GM11168 (cell line): ENCODE results near the gene SIAH1.
"Not testable (repeated sequence)": the region's sequence is repeated elsewhere in the genome, so short reads cannot be mapped to it uniquely, and the experiment has no call there.

Source experiments
- in situ Hi-C: fragments of 300-500 bp; cut with MboI; formaldehyde crosslinking; loops from one replicate; pipeline ENCODE4 v1.12.0; 2022; ENCODE audit warnings: low sequenced_read_pairs; ENCODE audit not compliant: unreplicated experiment

Gene SIAH1

DNA sequence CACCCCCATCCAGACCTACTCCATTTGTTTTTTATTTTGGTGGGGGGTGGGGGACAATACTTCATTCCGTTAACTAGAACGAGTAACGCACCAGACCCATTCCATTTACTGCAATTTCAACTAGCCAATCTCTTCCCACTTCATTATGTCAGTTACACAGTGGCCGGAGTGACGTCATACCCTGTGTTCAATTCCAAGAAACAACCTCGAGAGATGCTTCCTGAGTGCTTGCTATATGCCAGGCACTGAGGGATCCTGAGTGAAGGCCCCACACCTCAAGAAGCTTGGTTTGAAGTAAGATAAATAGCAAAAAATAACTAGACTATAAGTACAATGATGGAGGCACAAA lies 9.1 kb upstream of the SIAH1 start:
- in situ Hi-C loops, result no loop called here

DNA sequence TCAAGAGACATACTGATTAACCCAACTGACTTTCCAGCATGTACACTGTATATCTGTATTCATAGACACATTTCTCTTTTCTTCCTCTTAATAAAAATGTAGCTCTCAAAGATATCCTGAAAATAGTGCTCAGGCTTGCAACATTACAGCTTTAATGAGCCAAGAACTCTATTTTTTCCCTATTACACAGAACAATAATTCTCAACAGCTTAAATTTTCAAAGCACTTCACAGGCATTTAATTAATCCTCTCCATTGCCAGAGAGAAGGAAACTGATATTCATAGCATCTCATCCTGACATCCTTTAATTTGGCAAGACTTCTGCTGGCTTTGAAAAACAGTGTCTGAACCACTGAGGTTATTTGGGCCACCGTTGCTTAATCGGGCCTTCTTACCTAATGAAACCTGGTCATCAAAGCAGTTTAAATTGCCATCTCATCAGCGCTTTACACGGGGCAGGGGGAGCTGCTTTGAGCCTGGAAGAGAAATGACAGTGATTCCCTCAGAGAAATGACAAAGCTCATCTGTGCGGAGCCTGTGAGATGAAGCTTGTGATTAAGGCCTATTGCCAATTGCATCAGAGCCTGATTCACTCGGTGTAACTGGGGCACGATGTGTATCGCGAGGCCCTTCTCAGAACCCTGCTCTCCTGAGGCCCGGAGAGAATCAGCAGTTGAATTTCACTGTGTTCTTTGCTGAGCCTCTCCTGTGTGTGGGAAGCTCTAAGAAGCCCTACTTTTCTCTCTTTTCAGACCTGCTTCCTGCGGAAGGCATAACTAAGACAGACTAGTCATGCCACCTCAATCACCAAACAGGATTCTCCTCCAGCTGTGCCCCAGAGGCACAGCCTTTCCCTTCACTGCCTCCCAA lies 8.5 kb upstream of the SIAH1 start:
- in situ Hi-C loops, result no loop called here

- in situ Hi-C loops, result no loop called here
Observed at GRCh38 chr16:48392407-48392806, 7.2 kb upstream of the SIAH1 start.

DNA sequence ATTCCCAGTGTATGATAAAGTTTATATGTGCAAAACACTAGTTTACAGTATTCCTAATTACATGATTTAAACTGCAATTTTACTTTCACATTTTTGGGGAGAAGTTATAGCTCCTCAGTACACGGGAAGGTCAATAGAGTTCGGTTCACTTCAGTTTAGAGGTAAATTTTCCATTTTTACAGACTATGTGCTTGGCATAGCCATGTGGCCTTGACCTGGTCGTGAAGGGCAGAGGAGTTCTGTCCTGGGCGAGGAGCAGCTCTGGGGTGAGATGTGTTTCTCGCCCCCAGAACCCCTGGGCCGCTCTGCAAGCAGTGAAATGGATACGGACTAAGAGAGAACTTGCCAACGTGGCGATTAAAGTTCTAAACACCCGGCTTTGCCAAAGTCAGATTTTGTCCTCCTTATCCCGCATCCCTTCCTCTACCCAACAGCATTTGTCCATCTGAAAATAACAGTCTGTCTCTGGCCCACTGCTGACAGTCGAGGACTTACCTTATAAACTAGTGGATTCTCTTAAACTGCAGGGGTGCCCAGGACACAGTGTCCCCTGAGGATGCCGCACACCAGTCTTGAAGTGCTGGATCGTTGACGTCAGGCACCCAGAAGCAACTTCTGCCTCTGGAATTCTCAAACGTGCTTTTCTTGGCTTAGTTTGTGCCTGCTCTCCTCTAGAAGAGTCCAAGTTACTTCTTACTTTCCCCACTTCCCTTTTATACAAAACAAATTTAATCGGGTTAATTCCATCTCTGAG lies 1.5 kb upstream of the SIAH1 start:
- in situ Hi-C loops, result no loop called here

- in situ Hi-C loops, result no loop called here
Observed at GRCh38 chr16:48384520-48385252, 527 bp downstream of the SIAH1 start.

DNA sequence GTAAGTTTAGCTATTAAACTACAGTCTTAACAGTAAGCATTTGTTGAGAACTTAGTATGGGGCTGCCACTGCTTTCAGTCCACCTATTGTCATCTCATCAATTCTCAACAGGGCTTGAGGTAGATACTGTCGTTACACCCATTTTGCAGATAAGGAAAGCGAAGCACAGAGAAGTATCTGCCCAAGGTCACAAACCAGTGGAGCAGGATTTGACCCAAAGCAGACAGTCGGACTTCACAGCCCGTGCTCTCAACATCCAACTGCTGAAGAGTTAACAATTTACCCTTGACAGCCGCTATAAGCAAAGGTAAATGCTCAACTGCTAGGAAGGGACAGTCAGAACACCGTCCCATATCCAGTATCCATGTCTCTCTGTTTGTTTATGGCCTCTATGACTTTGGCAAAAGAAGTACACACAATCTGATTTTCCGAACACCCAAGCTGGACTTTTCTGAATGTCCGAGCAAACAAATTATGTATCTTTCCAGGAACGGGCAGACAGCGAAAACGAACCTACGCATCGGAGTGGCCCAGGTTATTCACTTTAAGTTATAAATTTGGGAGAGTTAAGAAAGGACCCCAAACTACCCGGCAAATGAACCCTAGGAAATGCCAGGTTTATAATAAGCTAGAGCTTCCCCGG lies 1.2 kb downstream of the SIAH1 start:
- in situ Hi-C loops, result no loop called here

- in situ Hi-C loops, result no loop called here
Observed at GRCh38 chr16:48383009-48383876, 2.0 kb downstream of the SIAH1 start.

GRCh38 chr16:48382131-48382530 lies 3.1 kb downstream of the SIAH1 start:
- in situ Hi-C loops, result no loop called here

GRCh38 chr16:48381201-48381600 lies 4.0 kb downstream of the SIAH1 start:
- in situ Hi-C loops, result no loop called here

DNA sequence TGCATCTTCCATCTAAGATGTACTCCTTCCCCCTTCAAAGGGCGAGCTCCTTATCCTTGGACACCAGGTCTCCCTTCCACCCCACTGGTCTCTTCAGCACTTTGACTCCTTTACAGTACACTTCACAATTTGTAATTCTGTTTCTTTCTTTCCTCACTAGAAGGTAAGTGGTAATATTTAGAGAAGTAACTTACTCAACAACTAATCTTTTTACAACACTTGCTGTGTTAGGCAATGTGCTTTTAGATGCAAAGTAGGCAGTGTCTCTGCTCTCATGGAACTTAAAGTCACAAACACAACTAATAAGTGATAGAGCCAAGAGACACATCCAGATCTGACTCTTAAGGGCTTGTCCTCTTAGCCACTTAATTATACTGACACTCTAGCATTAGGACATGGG lies 6.4 kb downstream of the SIAH1 start:
- in situ Hi-C loops, result no loop called here

- in situ Hi-C loops, result no loop called here
Observed at GRCh38 chr16:48378276-48378675, 6.9 kb downstream of the SIAH1 start.

- in situ Hi-C loops, result not testable (repeated sequence)
Observed at GRCh38 chr16:48377301-48377700, 7.9 kb downstream of the SIAH1 start.

GRCh38 chr16:48374255-48374654 lies 11.0 kb downstream of the SIAH1 start:
- in situ Hi-C loops, result no loop called here

DNA sequence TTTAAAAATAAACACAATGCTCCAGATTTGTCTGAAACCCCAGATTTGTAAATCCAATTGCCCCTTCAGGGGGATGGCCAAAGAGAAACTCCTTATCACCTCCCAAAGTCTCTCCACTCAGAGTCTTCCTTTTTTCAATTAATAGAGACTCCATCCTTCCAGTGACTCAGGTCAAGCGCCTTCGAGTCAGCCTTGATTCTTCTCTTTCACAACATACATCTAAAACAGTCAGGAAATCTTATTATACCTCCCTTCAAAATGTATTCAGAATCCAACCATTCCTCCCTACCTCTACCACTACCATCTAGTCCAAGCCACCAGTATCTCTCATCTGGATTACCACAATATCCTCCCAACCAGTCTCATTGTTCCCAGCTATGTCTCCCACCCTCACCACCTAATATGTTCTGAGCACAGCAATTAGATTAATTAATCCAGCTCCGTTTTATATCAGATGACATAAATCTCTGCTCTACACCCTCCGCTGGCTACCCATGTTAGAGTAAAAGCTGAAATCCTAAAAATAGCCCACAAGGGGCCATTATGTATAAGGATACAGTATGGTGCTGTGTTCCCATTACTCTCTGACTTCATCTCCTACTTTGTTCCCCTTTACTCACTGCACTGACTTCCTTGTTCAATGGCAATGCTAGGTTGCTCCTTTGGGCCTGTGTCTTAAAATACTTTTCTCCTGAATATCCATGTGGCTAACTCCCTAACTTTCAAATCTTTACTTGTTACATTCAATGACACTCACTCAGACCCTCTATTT lies 11.8 kb downstream of the SIAH1 start:
- in situ Hi-C loops, result no loop called here

DNA sequence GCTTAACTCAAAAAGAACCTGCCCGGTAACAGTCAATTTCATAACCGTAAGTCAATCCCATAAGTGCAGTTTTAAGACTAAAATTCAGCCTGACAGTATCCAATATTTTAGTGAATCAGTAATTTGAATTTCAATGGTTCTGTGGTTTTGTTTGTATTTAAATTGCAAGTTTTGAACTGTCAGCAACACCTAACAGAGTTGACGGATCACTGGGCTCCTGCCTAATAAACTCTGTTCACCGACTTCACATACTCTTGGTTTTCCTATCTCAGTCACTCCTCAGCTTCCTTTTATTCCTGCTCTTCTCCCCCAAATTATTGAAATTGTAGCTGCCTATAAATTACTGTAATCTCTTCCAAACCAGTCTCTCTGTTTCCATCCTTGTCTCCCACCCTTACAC lies 12.5 kb downstream of the SIAH1 start:
- in situ Hi-C loops, result no loop called here

DNA sequence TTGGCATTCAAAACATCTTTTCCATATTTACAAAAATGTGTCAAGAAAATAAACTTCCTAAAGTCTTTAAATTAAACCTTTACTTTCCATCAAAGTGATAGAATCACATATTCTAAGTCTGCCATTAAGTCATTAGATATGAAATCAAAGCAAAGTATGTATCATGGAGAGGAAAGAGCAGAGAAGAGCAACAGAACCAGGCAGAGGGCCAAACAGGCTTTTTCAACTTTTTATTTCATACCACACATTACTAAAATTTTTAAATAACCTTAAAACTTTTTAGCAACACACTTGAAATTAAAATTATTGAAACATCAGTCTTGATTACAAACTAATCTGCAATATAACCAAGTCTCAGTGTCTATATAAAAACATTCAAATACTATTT lies 13.8 kb downstream of the SIAH1 start:
- in situ Hi-C loops, result no loop called here

DNA sequence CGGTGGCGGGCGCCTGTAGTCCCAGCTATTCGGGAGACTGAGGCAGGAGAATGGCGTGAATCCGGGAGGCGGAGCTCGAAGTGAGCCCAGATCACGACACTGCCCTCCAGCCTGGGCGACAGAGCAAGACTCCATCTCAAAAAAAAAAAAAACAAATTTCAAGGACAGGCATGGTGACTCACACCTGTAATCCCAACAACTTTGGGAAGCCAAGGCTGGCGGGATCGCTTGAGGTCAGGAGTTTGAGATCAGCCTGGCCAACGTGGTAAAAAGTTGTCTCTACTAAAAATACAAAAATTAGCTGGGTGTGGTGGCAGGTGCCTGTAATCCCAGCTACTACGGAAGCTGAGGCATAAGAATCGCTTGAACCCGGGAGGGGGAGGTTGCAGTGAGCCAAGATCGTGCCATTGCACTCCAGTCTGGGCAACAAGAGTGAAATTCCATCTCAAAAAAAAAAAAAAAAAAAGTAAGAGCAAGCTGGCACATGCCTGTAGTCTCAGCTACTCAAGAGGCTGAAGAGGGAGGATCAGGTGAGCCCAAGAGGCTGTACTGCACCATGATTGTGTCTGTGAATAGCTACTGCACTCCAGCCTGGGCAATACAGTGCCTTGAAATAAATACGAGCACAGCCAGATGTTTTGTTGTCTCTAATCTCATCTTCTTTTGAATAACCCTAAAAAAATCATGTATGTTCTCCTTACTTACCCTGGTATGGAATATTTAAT lies 14.4 kb downstream of the SIAH1 start:
- in situ Hi-C loops, result not testable (repeated sequence)

GRCh38 chr16:48370229-48370628 lies 15.0 kb downstream of the SIAH1 start:
- in situ Hi-C loops, result no loop called here
